ENCODE data around the gene DOC2A. TPM values are rescaled to one million over a fixed set of nuclear protein-coding genes. Genes with fewer than 3 reads are reported as not detected.

The DOC2A gene
- total and polyA plus RNA-seq, 2 donors (not counting 1 experiment from before 2014, with no cell fraction given), result not detected

DNA sequence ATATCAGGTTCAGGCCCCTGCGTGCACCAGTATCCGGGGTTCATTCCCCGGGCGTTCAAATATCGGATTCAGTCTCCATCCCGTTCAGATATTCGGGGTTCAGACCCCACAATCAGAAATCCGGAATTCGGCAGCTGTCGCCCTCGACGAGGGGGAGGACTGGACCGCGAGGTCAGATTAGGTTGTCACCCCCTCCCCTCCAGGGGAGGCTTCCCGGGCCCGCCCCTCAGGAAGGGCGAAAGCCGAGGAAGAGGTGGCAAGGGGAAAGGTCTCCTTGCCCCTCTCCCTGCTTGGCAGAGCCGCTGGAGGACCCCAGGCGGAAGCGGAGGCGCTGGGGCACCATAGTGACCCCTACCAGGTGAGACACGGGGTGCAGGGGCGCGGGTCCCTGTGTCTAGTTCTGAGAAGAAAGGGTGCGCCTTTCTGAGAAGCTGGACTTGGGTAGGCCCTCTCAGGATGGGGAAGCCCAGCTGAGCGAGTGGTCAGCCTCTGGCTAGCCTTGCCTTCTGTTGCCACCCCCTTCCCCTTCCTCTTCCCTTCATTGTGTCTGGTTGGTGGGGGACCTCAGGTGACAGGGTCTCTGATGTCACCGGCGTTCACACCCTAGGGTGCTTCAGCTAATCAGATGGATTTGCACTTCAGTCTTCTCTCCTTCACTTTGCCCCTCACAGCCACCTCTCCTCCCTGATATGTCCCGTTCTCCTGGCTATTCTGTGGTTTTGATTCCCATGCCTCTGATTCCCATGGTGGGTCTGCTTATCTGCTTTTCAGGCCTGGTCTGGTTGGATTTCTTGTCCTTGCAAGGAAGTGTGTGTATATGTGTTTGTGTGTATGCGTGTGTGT lies 36.3 kb downstream of the DOC2A start:
- no peaks in the 10 kb centered on the region for H3K9me3 Mint-ChIP-seq (ENCODE audit: insufficient read depth)
- WGBS (ENCODE audit: insufficient coverage), result under 1% methylated on average over 19 of the region's 31 CpGs
- Histone ChIP-seq H3K9ac (ENCODE audit: low read length) (peak overlapping the region; percentile 90), H3K4me2 (replicated peaks; ENCODE audit: low read depth, low read length, poor library complexity, severe bottlenecking) (peak overlapping the region; percentile 98), H3K4me1 (ENCODE audit: control insufficient read depth in 2 of 2, insufficient read depth in 2 of 2, low read length in 2 of 2) (peaks cover 31 to 38% of the 10 kb centered on the region in 2 donors), H3K9me3 (ENCODE audit: control extremely low read depth in 1 of 3, control insufficient read depth in 2 of 3, insufficient read depth in 1 of 3, low read length in 2 of 3) (no peaks in the 10 kb centered on the region), H3K36me3 (replicated peaks in 1 of 2; ENCODE audit: control extremely low read depth in 1 of 2, control insufficient read depth in 1 of 2, extremely low read depth in 1 of 2, insufficient read depth in 2 of 2, low read length in 1 of 2) (peaks cover 0 to 20% of the 10 kb centered on the region in 2 experiments), H3K27ac (ENCODE audit: low read length in 2 of 2) (peak overlapping the region; percentile 6 to 79), H3K79me2 (ENCODE audit: control insufficient read depth, insufficient read depth, low read length) (peaks cover 41% of the 10 kb centered on the region), H3K4me3 (ENCODE audit: control extremely low read depth in 1 of 5, extremely low read depth in 1 of 5, insufficient read depth in 1 of 5, low read depth in 2 of 5, low read length in 4 of 5) (peak overlapping the region; percentile 79 to 100 (median 99)), H3K27me3 (replicated peaks in 1 of 4; ENCODE audit: control extremely low read depth in 1 of 4, control insufficient read depth in 3 of 4, insufficient read depth in 4 of 4, low read length in 3 of 4) (no peaks in the 10 kb centered on the region), H4K20me1 (ENCODE audit: control insufficient read depth, insufficient read depth, low read length, poor library complexity, severe bottlenecking) (peaks cover 16% of the 10 kb centered on the region), H2AFZ (ENCODE audit: insufficient read depth, low read depth, low read length, poor library complexity, severe bottlenecking) (peak overlapping the region; percentile 99)
- peak; percentile 50 for DNase-seq
- H3K4me1 Mint-ChIP-seq, result peaks cover 36% of the 10 kb centered on the region
- H3K27ac Mint-ChIP-seq, result peak overlapping the region; percentile 94
- peak overlapping the region; percentile 95 for H3K4me3 Mint-ChIP-seq
- ATAC-seq (ENCODE audit: low read depth), result no peak
- intact Hi-C loops (cut with micrococcal nuclease), result loop anchor here (5.0 kb wide), 4 partner anchors 157 to 723 kb away; partner anchors contain the start of genes FBRS, KIF22, PAGR1 and SRCAP
- TF ChIP-seq, protein P1, sequence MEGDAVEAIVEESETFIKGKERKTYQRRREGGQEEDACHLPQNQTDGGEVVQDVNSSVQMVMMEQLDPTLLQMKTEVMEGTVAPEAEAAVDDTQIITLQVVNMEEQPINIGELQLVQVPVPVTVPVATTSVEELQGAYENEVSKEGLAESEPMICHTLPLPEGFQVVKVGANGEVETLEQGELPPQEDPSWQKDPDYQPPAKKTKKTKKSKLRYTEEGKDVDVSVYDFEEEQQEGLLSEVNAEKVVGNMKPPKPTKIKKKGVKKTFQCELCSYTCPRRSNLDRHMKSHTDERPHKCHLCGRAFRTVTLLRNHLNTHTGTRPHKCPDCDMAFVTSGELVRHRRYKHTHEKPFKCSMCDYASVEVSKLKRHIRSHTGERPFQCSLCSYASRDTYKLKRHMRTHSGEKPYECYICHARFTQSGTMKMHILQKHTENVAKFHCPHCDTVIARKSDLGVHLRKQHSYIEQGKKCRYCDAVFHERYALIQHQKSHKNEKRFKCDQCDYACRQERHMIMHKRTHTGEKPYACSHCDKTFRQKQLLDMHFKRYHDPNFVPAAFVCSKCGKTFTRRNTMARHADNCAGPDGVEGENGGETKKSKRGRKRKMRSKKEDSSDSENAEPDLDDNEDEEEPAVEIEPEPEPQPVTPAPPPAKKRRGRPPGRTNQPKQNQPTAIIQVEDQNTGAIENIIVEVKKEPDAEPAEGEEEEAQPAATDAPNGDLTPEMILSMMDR (IDR thresholded peaks at IDR 0.05), result no peak
- no peak for TF ChIP-seq EZH2 (IDR thresholded peaks at IDR 0.05; ENCODE audit: borderline replicate concordance, insufficient read depth, low read depth, low read length, poor library complexity, severe bottlenecking)
- ChIA-PET POLR2A (interaction anchor here (0.6 to 1.4 kb wide), 4 partner anchors 13 to 122 kb away, joined by 3 to 16 read pairs (median 4); partner anchors contain the start of genes TBX6 and TMEM219), CTCF (interaction anchor here (0.9 to 2.0 kb wide), 3 partner anchors 9 to 13 kb away, joined by 3 to 5 read pairs (median 3); partner anchors contain the start of gene TMEM219)
- no peaks in the 10 kb centered on the region for H3K27me3 Mint-ChIP-seq

Data from B cell (primary cell).